Measurements from ENCODE around the gene WNK2. TPM values are rescaled to one million over a fixed set of nuclear protein-coding genes. Genes with fewer than 3 reads are reported as not detected.

Gene WNK2
- total RNA-seq, 4 donors from 2014 or later, result 18.6 to 89.9 (median 40.8) TPM

DNA sequence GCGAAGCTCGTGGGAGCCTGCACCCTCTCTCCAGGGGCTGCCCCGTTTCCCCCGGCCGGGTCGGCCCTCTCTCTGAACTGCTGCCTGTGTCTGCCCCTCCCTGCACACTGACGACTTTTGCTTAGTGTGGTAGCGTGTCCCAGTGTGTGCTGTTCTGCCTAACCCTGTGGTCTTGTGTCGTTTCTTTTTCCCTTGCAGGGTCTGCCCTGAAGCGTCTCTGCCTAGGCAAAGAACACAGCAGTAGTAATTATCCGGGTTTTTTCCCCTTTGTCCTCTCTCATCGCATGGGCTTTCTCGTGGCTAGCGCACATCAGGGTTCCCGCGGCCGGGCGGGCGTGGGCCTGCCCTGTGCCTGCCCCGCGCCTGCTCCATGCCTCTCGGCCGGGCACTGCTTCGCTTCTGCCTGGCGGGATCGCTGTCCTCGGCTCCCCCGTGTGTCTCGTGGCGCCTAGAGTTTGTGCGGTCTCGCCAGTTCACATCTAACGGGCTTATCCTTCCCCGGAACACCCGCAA, 122.7 kb downstream of the WNK2 start:
- Histone ChIP-seq H3K9me3 (no peaks in the 10 kb centered on the region), H3K4me1 (peaks cover 0 to 31% (median 17%) of the 10 kb centered on the region in 4 donors), H3K4me3 (no peak overlapping the region), H3K27ac (replicated peaks in 1 of 4) (no peak overlapping the region), H3K36me3 (peaks cover 0 to 21% (median 11%) of the 10 kb centered on the region in 4 donors), H3K27me3 (no peaks in the 10 kb centered on the region)
- intact Hi-C loops (cut with DNase I), result loop anchor here (10.0 kb wide), 1 partner anchor 302 kb away; no protein-coding TSS in a partner anchor
- DNase-seq (ENCODE audit: extremely low spot score), result no peak
- TF ChIP-seq, protein P1, sequence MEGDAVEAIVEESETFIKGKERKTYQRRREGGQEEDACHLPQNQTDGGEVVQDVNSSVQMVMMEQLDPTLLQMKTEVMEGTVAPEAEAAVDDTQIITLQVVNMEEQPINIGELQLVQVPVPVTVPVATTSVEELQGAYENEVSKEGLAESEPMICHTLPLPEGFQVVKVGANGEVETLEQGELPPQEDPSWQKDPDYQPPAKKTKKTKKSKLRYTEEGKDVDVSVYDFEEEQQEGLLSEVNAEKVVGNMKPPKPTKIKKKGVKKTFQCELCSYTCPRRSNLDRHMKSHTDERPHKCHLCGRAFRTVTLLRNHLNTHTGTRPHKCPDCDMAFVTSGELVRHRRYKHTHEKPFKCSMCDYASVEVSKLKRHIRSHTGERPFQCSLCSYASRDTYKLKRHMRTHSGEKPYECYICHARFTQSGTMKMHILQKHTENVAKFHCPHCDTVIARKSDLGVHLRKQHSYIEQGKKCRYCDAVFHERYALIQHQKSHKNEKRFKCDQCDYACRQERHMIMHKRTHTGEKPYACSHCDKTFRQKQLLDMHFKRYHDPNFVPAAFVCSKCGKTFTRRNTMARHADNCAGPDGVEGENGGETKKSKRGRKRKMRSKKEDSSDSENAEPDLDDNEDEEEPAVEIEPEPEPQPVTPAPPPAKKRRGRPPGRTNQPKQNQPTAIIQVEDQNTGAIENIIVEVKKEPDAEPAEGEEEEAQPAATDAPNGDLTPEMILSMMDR (IDR thresholded peaks at IDR 0.05), result no peak
- TF ChIP-seq EP300 (IDR thresholded peaks at IDR 0.05) (no peak), POLR2AphosphoS5 (IDR thresholded peaks at IDR 0.05) (no peak), POLR2A (IDR thresholded peaks at IDR 0.05; ENCODE audit: low read depth) (no peak)
- WGBS, result 89% methylated on average over 34 of the region's 35 CpGs

DNA sequence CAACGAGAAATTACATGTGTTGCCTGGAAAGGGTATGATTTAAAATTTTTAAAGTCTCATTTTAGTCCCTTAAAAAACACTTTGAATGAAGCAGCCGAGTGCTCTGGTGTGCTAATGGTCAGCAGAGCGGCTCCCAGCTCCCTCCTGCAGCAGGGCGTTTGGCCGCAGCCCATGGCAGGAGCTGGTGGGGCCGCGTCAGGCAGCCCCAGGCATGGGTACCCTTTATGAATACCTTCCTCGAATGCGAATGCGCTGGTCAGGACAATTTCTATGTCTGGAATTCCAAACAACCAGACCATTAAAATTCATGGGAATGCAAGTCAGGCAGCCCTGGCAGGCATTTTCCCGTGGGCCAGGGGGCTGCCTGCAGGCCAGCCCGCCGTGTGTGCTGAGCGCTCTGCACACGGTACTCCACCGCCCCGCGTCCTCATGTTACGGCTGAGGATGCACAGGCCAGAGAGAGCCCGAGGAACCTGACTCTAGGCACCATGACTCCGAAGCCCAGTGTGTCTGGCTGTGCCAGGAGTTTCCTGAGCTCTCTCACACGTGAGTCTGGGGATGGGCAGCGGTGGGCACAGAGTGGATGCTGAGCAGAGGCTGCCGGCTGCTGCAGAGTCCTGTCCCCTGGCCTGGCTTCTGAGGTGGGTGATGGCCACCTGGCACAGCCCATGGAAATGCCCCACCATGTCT, 123.7 kb downstream of the WNK2 start:
- H3K36me3 ChIP-seq, result peaks cover 0 to 21% (median 11%) of the 10 kb centered on the region in 4 donors
- H3K27ac ChIP-seq (replicated peaks in 1 of 4), result no peak overlapping the region
- TF ChIP-seq EP300 (IDR thresholded peaks at IDR 0.05) (no peak), POLR2A (IDR thresholded peaks at IDR 0.05; ENCODE audit: low read depth) (no peak), POLR2AphosphoS5 (IDR thresholded peaks at IDR 0.05) (no peak)
- TF ChIP-seq, protein P1 (IDR thresholded peaks at IDR 0.05), result no peak
- intact Hi-C loops (cut with DNase I), result loop anchor here (10.0 kb wide), 1 partner anchor 303 kb away; no protein-coding TSS in a partner anchor
- 87% methylated on average over 18 of the region's 24 CpGs for WGBS
- no peaks in the 10 kb centered on the region for H3K9me3 ChIP-seq
- peaks cover 4 to 28% (median 12%) of the 10 kb centered on the region in 4 donors for H3K4me1 ChIP-seq
- no peaks in the 10 kb centered on the region for H3K27me3 ChIP-seq
- DNase-seq (ENCODE audit: extremely low spot score), result no peak
- H3K4me3 ChIP-seq, result no peak overlapping the region

DNA sequence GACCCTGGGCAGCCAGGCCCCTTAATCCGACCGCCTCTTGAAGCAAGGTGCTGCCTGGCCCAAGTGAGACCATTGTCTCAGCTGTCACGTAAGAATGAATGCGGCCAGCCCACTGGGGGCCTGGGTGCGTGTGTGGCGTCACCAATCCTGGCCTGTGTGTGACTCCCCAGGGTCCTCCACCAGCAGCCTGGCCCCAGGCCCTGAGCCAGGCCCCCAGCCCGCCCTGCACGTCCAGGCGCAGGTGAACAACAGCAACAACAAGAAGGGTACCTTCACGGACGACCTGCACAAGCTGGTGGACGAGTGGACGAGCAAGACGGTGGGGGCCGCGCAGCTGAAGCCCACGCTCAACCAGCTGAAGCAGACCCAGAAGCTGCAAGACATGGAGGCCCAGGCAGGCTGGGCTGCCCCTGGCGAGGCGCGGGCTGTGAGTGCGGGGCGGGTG, 124.2 kb downstream of the WNK2 start:
- WGBS, result 94% methylated on average over 15 of the region's 22 CpGs
- Histone ChIP-seq H3K4me1 (peaks cover 9 to 28% (median 11%) of the 10 kb centered on the region in 4 donors), H3K36me3 (peaks cover 0 to 21% (median 11%) of the 10 kb centered on the region in 4 donors), H3K27me3 (no peaks in the 10 kb centered on the region), H3K27ac (replicated peaks in 1 of 4) (no peak overlapping the region), H3K4me3 (no peak overlapping the region), H3K9me3 (no peaks in the 10 kb centered on the region)
- TF ChIP-seq, protein P1 (IDR thresholded peaks at IDR 0.05), result no peak
- no peak for TF ChIP-seq POLR2A (IDR thresholded peaks at IDR 0.05; ENCODE audit: low read depth)
- no peak for TF ChIP-seq POLR2AphosphoS5 (IDR thresholded peaks at IDR 0.05)
- no peak for TF ChIP-seq EP300 (IDR thresholded peaks at IDR 0.05)
- intact Hi-C loops (cut with DNase I), result loop anchor here (10.0 kb wide), 1 partner anchor 303 kb away; no protein-coding TSS in a partner anchor
- no peak for DNase-seq (ENCODE audit: extremely low spot score)

DNA sequence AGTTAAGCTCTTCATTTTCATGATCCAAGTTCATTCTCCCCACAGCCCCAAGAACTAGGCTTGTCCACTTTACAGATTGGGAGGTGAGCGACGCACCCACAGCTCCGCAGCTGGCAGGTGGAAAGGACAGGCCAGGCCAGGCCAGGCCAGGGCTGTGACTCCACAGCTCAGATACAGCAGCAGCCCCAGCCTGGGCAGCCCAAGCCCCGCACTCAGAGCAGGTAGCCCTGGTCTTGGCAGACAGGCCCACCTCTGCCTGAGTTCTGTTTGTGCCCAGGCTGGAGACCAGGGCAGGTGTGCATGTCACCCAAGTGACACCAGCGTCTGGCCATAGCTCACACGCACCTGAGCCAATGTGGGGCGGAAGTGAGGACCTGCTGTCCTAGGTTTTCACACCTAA, 124.7 kb downstream of the WNK2 start:
- WGBS, result 89% methylated on average over 3 of the region's 7 CpGs
- H3K27ac ChIP-seq (replicated peaks in 1 of 4), result no peak overlapping the region
- DNase-seq (ENCODE audit: extremely low spot score), result no peak
- intact Hi-C loops (cut with DNase I), result loop anchor here (10.0 kb wide), 1 partner anchor 304 kb away; no protein-coding TSS in a partner anchor
- no peaks in the 10 kb centered on the region for H3K9me3 ChIP-seq
- TF ChIP-seq, protein P1 (IDR thresholded peaks at IDR 0.05), result no peak
- TF ChIP-seq POLR2A (IDR thresholded peaks at IDR 0.05; ENCODE audit: low read depth) (no peak), EP300 (IDR thresholded peaks at IDR 0.05) (no peak), POLR2AphosphoS5 (IDR thresholded peaks at IDR 0.05) (no peak)
- peaks cover 9 to 28% (median 11%) of the 10 kb centered on the region in 4 donors for H3K4me1 ChIP-seq
- no peak overlapping the region for H3K4me3 ChIP-seq
- peaks cover 0 to 21% (median 11%) of the 10 kb centered on the region in 4 donors for H3K36me3 ChIP-seq
- no peaks in the 10 kb centered on the region for H3K27me3 ChIP-seq

Measured in esophagus muscularis mucosa (tissue), 4 donors.